Posterior cingulate gyrus (tissue), 11 donors: ENCODE measurements around the gene MED13.

Experiments
- DNase-seq, 10 donors: peaks; one replicate each; pipeline versions ENCODE4 v3.0.0 to v3.0.0-alpha.2; 2020 to 2021; ENCODE audit warnings: mixed read lengths in 3 of 10
- intact Hi-C: fragments of 100-400 bp; cut with DNase I; formaldehyde crosslinking; loops from one replicate; pipeline ENCODE4 v1.15.1; 2023

MED13 gene, protein sequence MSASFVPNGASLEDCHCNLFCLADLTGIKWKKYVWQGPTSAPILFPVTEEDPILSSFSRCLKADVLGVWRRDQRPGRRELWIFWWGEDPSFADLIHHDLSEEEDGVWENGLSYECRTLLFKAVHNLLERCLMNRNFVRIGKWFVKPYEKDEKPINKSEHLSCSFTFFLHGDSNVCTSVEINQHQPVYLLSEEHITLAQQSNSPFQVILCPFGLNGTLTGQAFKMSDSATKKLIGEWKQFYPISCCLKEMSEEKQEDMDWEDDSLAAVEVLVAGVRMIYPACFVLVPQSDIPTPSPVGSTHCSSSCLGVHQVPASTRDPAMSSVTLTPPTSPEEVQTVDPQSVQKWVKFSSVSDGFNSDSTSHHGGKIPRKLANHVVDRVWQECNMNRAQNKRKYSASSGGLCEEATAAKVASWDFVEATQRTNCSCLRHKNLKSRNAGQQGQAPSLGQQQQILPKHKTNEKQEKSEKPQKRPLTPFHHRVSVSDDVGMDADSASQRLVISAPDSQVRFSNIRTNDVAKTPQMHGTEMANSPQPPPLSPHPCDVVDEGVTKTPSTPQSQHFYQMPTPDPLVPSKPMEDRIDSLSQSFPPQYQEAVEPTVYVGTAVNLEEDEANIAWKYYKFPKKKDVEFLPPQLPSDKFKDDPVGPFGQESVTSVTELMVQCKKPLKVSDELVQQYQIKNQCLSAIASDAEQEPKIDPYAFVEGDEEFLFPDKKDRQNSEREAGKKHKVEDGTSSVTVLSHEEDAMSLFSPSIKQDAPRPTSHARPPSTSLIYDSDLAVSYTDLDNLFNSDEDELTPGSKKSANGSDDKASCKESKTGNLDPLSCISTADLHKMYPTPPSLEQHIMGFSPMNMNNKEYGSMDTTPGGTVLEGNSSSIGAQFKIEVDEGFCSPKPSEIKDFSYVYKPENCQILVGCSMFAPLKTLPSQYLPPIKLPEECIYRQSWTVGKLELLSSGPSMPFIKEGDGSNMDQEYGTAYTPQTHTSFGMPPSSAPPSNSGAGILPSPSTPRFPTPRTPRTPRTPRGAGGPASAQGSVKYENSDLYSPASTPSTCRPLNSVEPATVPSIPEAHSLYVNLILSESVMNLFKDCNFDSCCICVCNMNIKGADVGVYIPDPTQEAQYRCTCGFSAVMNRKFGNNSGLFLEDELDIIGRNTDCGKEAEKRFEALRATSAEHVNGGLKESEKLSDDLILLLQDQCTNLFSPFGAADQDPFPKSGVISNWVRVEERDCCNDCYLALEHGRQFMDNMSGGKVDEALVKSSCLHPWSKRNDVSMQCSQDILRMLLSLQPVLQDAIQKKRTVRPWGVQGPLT (N-terminal part only)

DNA sequence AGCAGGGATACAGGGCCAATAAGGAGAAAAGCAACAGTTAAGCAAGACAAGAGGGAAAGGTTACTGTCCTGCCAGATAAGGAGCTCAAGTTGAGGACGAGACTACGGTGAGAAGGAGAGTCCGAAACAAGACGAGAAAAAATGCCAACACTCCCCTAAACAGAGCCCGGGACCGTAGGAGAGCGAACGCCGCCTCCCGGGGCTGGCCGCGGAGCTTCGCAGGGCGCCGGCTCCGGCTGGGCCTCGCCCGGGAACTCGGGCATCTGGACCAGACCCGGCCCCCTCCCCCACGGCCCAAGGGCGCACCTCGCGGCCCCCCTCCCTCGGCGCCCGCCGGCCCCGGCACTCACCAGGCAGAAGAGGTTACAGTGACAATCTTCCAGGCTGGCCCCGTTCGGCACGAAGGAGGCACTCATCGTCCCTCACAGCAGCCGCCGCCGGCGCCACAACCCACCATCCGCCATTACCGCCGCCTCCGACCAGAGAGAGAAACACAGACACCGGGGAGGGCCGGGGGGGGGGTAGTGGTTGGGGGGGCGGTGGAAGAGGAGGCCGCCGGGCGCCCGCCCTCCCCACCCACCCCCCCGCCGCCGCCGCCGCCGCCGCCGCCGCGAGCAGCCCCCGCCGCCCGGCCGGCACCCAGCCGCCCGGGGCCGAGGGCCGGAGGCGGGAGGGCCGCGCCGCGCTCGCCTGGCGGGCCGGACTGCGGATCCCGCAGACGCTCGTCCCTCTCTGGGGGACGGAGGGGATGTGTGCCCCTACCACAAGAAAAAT is at the start of gene MED13:
Gene MED13, minus strand, starts transcription at position 488 of the 773 bp plus-strand sequence. Its CDS starts 73 bp downstream, at position 415.
- intact Hi-C loops = no loop called here
- DNase-seq = peak; percentile 31 to 93 (median 51)

DNA sequence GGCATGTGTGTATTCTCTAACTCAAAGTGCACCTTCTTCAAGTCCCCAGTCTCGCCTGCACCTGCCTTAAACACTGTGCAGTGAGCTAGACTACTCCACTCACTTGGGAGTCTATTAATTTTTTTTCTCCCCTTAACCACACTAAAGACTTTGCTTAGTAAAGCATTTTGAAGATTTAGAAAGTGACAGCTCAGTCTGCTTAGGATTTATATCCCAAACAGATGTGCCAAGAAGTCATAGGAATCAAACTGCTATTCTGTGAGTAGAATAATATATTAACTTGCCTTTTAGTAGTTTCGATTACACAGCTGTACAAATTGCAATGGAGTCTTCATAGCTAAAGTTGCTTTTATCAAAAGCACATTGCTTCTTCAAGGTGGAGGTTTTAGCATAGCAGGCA is 47.2 kb upstream of the MED13 start:
- intact Hi-C loops = no loop called here
- no peak for DNase-seq

DNA sequence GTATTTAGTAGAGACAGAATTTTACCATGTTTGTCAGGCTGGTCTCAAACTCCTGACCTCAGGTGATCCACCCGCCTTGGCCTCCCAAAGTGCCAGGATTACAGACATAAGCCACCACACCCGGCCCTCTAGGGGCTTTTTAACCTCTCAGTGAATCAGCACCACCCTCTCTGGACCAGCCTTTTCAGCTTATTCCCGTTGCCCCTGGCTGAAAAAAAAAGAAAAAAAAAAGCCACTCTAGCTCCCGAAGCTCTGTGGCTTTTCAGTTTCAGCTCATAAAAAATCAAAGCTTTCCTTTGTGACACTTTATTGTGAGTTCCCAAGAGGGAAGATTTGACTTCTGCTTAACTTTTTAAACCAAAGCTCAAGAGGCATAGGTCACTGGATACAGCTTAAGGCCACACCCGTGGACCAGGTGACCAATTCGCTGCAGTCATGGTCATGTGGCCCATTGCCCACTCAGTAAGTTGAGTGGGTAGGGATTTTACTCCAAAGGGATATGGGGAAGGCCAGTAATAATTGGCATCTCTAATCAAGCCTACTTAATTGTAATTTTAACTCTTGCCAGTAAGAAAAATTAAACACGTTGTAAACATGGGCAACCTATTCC is 46.6 kb upstream of the MED13 start:
- intact Hi-C loops = no loop called here
- DNase-seq = no peak

DNA sequence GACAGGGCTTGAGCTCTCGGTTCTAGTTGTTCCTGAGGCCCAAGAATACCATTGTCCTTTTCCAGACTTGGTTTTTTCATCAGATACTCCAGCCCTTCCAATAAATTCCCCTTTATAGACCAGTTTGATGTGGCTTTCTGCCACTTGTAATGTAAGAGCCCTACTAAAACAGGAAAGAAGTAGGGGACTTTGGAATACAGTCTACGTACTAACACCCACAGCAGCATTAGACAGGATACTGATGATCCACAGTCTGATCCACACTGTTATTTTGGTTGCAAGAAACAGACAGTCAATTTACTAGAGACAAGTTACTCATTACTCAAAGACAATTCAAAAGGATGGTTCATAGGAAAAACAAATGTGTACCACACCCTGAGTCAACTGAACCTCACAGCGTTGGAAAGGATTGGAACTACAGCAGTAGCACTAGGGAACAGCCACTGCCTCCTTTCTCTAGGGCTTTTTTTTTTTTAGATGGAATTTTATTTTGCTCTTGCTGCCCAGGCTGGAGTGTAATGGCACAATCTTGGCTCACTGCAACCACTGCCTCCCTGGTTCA is 45.9 kb upstream of the MED13 start:
- intact Hi-C loops = no loop called here
- DNase-seq = no peak

DNA sequence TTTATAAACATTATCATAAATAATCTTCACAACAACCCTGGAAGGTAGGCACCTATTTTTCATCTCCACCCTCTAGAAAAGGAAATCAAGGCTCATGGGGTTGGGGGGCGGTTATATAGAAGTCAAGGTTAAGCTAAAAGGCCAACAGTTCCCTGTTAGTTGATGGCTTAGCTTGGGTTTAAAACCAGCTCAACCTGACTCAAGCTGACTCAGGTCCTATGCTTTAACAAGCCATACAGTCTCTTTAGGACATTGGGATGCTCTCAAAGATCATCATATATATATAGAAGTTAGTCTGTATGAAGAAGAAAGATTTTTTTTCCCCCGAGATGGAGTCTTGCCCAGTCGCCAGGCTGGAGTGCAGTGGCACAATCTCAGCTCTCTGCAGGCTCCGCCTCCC is 44.8 kb upstream of the MED13 start:
- intact Hi-C loops = no loop called here
- no peak for DNase-seq

DNA sequence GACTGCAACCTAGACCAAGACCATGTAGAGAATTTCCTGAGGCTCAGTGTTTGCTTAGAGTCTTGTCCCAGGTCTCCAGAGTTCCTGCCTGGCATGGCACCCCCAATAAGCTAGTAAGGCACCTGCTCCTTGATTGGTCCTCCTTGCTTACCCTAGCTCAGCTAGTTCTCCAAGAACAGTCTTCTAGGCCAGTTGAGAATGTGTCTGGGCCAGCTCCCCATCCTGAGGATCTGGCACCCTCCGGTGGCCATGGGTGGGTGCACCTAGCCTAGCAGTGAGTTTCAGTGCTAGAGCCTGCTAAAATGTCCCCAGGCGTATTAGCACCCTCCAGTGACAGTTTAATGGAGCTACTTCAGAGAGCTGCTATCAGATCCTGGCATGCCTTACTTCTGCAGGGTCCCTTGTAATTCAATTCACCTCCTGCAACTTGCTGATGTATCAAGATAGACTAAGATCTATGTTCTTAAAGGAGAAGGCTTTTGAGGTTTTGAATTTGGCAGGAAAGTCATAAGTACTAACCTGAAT is 44.4 kb upstream of the MED13 start:
- DNase-seq = peak in 2 of 10 donors; percentile 8 to 10
- intact Hi-C loops = no loop called here

DNA sequence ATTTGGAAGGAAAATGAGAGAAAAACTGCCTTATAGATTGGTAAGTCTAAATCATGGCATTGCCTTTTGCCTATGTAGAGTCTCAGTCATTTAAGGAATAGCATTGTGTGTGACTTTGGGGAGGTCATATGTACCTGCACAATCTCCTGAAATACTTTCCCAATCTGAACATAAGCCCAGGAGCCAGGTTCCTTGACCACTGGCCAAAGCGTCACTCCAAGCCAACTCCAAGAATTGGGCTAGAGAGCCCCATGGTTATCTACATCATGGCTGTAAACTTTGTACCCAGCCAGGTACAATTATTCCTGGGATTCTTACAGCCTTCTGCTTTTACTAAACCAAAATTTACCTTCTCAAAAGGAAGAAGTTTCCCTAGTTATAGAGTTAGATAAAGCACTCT is 40.8 kb upstream of the MED13 start:
- intact Hi-C loops = no loop called here
- no peak for DNase-seq

DNA sequence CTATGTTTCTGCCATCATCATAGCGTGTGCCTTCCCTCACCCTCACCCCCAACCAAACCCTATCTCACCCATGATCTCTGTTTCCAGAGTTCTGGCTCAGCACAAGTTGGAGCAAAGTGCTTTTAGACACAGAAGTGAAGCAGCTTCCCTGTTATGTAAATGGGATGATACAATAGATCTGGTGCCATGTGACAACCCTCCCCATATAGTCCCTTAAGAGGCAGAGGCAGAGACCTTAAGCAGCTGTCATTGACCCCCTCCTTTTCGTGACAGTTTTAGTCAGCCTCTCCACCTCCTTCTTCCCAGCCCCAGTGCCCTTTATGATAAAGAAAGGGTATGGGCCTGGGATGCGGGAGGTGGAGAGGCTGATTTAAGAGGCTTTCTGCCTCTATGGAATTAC is 40.3 kb upstream of the MED13 start:
- no peak for DNase-seq
- intact Hi-C loops = no loop called here

DNA sequence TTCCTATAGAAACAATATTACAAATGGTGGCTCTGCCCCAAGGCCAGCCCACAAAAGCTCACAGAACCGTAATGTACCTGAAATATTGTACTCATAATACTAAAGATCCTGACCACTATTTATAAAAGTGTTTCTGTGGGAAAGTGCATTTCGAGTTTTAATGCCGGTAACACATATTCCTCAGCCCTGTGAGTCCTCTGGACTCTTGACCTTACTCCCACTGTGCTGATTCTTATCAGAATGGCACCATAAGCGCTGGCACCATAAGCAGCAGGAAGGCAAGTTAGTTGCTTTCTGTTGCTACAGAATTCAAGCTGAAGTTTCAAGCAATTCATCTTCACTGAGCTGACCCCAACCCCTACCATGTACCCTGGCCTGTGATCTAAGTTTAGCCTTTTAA is 36.4 kb upstream of the MED13 start:
- intact Hi-C loops = no loop called here
- DNase-seq = no peak

DNA sequence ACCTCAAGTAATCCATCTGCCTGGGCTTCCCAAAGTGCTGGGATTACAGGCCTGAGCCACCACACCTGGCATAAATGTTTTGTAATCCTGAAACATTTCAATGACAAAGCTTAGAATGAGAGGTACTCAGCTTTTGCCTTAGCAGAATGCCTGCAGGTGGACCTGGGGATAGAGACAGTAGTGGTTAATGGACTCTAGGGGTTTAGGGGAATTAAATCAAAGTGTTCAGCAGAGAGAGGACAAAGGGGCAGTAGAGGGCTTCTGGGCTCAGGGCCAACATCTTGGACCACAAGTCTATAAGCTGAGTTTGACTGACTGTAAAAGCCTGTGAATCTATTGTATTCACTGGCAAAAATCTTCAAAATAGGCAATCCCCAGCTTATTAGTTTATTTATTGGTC is 36.0 kb upstream of the MED13 start:
- intact Hi-C loops = no loop called here
- DNase-seq = no peak

DNA sequence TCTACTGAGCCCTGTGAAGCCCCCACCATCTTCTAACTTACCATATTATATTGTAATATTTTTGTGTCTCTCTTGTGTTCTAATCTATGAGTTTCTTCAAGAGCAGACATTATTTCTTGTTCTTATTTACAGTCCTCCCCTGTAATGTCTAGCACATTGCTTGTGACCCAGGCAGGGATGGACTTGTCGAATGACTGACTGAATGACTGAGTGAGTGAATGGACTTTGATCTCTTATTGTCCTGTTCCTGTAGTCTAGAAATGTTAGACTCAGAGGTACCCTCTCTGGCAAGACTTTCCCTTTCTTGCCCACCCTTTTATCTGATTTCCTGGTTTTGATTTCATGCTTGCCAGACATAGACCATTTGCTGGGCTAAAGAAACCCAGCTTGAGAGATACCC is 35.0 kb upstream of the MED13 start:
- DNase-seq = no peak
- intact Hi-C loops = no loop called here

DNA sequence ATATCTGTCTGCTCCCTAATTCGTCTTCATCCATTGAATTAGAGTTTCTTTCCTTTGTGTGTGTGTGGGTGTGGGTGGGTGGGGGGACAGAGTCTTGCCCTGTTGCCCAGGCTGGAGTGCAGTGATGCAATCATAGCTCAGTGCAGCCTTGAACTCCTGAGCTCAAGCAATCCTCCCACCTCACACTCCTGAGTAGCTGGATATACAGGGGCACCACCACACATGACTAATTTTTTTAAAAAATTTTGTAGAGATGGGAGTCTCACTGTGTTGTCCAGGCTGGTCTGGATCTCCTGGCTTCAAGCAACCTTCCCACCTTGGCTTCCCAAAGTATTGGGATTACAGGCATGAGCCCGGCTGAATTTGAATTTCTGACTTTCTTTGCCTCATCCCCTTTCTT is 34.5 kb upstream of the MED13 start:
- DNase-seq = no peak
- intact Hi-C loops = no loop called here

DNA sequence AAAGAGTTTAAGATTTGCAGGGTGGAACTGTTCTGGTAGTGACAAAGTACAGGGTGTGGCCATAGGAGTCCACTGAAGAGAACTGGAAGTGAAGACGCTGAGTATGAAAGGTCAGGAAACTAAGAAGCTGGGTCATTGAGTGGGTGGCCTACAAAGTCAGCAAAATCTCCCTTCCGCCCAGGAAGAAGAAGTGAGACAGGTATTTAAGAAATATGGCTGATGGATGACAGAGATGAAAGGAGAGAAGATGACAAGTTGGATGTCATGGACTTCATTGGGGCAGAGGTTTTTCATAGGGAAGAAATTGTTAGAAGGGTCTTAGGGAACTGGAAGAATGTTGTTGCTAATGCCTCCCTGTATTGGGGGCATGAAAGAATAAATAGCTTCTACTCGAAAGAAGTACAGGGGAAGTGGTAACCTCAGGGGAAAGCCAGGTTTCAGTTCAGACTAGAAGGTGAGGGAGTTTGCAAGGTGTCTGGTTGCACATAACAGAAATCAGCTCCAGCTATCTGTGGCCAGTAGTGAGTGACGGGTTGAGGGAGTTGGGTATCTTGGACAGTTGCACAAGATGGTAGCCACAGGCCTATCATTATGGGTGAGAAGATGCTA is 33.6 kb upstream of the MED13 start:
- intact Hi-C loops = no loop called here
- DNase-seq = no peak

DNA sequence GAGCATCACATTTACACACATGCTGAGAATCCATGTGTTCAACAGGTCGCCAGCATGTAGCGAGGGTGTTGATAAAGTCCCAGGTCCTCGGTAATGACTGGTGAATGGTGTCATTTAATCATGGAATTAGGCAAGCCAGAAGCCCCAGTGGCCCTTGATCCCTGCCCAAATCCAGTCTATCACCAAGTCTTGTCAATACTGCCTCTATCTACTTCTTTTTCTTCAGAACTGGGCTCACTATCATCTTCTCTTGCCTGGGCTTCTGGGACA is 31.3 kb upstream of the MED13 start:
- intact Hi-C loops = no loop called here
- DNase-seq = no peak

DNA sequence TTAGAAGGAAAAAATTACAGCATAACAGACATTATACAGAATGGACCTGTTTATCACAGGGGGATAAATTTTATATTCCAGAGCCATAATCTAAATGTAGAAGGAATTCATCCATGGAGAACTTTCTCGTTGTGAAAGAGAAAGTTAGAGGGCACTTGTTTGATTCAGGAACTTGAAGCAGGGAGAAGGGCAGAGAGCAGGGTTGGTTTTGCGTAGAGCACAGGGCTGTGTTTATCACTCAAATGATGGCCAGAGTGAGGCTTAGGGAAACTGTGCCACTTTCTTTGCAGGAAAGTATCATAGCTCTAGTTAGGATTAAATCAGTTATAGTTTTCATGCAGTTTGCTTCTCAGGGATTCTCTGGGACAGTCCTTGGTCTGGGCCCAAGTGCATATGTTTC is 29.1 kb upstream of the MED13 start:
- intact Hi-C loops = no loop called here
- no peak for DNase-seq

DNA sequence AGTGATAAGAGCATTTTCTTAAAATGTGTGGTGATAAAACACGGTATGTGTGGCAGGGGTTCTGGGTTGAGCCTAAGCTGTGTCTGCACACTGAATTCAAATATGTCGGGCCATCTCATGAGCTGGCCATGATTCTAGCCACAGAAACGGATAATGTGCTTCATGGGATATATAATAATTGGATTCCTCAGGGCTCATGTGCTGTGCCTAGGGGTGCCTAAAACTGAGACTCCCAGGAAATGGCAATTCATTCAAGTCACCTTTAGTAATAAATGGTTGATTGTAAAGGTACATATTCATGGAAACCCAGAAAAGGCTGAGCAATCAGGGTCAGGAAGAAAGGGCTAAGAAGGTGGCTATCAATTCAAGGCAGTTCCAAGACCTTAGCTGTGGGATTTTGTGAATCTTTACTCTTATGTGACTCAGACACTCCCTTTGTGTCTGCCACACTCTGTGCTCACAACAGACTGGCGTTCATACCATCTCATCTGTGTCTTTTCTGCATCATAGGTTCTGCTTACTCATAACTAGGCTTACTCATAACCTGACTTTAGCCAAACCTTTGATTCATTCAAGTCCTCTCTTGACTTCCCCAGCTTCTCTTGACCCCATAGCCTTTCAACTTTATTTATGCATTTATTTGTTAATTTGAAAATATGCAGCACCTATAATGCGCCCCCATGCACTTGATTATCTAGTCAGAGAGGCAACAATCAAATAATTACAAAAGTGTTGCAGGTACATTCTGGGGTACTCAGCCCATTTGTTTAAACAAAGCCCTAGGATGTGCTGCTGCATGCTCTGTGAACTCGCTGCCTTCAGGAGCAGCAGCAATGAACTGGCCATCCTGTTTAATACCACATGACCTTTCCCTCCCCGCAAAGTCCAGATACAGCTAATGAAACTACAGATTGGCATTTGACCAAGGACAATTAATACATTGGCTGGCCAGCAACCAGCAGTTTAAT is 28.4 kb upstream of the MED13 start:
- intact Hi-C loops = no loop called here
- no peak for DNase-seq

DNA sequence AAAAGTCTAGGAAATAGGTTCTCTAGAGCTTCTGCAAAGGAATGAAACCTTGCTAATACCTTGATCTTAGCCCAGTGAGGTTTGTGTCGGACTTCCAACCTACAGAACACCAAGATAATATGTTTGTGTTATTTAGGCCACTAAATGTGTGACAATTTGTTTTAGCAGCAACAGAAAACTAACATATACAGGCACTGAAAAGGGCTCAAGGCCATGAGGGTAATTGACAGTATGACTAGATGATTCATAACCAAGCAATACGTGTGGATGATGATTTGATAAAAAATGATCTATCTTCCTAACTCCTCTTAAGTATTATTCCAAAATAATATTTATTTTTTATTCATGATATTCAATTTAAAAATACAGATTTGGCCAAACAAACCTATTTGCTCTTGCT is 27.7 kb upstream of the MED13 start:
- intact Hi-C loops = no loop called here
- no peak for DNase-seq

DNA sequence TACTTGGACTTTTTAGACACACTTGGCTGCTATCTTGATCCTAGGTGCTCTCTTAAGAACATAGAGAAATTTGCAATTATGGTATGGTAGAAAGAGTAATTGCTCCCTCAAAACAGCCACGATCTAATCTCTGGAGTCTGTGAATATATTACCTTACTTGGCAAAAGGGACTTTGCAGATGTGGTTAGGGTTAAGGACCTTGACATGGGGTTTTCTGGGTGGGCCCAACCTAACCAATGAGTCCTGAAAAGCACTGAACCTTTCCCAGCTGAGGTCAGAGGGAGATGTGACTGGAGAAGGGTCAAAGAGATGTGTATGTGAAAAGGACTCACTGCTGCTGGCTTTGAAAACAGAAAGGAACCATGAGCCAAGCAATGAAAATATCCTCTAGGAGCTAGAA is 26.7 kb upstream of the MED13 start:
- DNase-seq = no peak
- intact Hi-C loops = no loop called here
